ENCODE results near the gene HOXD3.

- TF ChIP-seq, protein P1, sequence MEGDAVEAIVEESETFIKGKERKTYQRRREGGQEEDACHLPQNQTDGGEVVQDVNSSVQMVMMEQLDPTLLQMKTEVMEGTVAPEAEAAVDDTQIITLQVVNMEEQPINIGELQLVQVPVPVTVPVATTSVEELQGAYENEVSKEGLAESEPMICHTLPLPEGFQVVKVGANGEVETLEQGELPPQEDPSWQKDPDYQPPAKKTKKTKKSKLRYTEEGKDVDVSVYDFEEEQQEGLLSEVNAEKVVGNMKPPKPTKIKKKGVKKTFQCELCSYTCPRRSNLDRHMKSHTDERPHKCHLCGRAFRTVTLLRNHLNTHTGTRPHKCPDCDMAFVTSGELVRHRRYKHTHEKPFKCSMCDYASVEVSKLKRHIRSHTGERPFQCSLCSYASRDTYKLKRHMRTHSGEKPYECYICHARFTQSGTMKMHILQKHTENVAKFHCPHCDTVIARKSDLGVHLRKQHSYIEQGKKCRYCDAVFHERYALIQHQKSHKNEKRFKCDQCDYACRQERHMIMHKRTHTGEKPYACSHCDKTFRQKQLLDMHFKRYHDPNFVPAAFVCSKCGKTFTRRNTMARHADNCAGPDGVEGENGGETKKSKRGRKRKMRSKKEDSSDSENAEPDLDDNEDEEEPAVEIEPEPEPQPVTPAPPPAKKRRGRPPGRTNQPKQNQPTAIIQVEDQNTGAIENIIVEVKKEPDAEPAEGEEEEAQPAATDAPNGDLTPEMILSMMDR (IDR thresholded peaks at IDR 0.05), result no peak
- no peak for TF ChIP-seq POLR2A (IDR thresholded peaks at IDR 0.05)
Measured at GRCh38 chr2:176163672-176164056, 6.6 kb downstream of the HOXD3 start.

Data from lower leg skin (tissue), 3 donors.